Liver (tissue), 3 donors: ENCODE results near the gene KNDC1.

Experiments
- JUND ChIP-seq, 2 donors: IDR thresholded peaks; 2 replicates each; pipeline ENCODE4 v1.6.1; 2016; ENCODE audit warnings: antibody characterized with exemption in 2 of 2
- TAF1 ChIP-seq: conservative IDR thresholded peaks from 2 replicates; pipeline ENCODE4 v1.6.1; 2016; ENCODE audit warnings: antibody characterized with exemption, mild to moderate bottlenecking
- TF ChIP-seq, protein P1 (sequence below): fragments of 150-350 bp; IDR thresholded peaks from 2 replicates; pipeline ENCODE4 v1.5.1; 2017; ENCODE audit warnings: improper control_type of control experiment, low read depth, low read length; ENCODE audit not compliant: missing input control
- TF ChIP-seq, protein P2 (sequence below): IDR thresholded peaks from 2 replicates; pipeline ENCODE4 v1.6.1; 2016; ENCODE audit warnings: antibody characterized with exemption
- TF ChIP-seq, protein P3 (sequence below): IDR thresholded peaks from 2 replicates; pipeline ENCODE4 v1.6.1; 2016; ENCODE audit warnings: antibody characterized with exemption, mild to moderate bottlenecking
- donor health status: healthy.
- donor health status: healthy.

DNA sequence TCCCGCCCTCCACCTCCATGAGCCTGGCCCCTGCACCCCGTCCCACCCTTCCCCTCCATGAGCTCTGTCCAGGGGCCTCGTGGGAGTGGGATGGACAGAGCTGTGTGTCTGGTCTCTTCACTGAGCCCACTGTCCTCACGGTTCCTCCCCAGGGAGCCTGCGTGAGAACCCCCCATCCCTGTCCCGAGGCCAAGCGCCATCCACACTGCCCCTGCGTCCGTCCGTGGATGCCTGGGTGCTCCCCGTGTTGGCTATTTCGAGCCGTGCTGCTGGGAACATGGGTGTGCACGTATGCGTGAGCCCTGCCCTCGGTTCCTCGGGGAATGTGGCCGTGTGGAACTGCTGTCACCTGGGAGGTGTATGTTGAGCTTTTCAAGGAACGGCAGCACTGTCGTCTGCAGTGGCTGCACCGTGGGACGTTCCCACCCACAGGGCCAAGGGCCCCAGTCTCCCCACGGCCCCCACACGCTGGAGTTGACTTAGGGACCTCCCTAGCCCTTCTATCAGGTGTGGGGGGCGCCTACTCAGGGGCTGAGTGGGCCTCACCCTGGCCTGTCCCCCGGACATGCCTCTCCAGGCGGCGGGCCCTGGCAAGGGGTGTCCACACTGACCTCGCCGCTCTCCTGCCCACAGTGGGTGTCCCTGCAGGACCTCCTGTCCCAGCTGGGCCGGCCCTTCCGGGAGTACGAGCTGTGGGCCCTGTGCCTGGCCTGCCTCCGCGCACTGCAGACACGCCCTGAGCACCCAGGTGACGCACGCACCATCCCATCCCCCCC lies 28.1 kb downstream of the KNDC1 start:
- TF ChIP-seq, protein P1, sequence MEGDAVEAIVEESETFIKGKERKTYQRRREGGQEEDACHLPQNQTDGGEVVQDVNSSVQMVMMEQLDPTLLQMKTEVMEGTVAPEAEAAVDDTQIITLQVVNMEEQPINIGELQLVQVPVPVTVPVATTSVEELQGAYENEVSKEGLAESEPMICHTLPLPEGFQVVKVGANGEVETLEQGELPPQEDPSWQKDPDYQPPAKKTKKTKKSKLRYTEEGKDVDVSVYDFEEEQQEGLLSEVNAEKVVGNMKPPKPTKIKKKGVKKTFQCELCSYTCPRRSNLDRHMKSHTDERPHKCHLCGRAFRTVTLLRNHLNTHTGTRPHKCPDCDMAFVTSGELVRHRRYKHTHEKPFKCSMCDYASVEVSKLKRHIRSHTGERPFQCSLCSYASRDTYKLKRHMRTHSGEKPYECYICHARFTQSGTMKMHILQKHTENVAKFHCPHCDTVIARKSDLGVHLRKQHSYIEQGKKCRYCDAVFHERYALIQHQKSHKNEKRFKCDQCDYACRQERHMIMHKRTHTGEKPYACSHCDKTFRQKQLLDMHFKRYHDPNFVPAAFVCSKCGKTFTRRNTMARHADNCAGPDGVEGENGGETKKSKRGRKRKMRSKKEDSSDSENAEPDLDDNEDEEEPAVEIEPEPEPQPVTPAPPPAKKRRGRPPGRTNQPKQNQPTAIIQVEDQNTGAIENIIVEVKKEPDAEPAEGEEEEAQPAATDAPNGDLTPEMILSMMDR, result no peak
- TF ChIP-seq, protein P2, sequence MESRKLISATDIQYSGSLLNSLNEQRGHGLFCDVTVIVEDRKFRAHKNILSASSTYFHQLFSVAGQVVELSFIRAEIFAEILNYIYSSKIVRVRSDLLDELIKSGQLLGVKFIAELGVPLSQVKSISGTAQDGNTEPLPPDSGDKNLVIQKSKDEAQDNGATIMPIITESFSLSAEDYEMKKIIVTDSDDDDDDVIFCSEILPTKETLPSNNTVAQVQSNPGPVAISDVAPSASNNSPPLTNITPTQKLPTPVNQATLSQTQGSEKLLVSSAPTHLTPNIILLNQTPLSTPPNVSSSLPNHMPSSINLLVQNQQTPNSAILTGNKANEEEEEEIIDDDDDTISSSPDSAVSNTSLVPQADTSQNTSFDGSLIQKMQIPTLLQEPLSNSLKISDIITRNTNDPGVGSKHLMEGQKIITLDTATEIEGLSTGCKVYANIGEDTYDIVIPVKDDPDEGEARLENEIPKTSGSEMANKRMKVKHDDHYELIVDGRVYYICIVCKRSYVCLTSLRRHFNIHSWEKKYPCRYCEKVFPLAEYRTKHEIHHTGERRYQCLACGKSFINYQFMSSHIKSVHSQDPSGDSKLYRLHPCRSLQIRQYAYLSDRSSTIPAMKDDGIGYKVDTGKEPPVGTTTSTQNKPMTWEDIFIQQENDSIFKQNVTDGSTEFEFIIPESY, result no peak
- TF ChIP-seq, protein P3, sequence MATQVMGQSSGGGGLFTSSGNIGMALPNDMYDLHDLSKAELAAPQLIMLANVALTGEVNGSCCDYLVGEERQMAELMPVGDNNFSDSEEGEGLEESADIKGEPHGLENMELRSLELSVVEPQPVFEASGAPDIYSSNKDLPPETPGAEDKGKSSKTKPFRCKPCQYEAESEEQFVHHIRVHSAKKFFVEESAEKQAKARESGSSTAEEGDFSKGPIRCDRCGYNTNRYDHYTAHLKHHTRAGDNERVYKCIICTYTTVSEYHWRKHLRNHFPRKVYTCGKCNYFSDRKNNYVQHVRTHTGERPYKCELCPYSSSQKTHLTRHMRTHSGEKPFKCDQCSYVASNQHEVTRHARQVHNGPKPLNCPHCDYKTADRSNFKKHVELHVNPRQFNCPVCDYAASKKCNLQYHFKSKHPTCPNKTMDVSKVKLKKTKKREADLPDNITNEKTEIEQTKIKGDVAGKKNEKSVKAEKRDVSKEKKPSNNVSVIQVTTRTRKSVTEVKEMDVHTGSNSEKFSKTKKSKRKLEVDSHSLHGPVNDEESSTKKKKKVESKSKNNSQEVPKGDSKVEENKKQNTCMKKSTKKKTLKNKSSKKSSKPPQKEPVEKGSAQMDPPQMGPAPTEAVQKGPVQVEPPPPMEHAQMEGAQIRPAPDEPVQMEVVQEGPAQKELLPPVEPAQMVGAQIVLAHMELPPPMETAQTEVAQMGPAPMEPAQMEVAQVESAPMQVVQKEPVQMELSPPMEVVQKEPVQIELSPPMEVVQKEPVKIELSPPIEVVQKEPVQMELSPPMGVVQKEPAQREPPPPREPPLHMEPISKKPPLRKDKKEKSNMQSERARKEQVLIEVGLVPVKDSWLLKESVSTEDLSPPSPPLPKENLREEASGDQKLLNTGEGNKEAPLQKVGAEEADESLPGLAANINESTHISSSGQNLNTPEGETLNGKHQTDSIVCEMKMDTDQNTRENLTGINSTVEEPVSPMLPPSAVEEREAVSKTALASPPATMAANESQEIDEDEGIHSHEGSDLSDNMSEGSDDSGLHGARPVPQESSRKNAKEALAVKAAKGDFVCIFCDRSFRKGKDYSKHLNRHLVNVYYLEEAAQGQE, result no peak
- TF ChIP-seq JUND (IDR thresholded peaks at IDR 0.05), result no peak
- no peak for TF ChIP-seq TAF1
